ENCODE data around the gene TRPC6. TPM values are rescaled to one million over a fixed set of nuclear protein-coding genes. Genes with fewer than 3 reads are reported as not detected.

Gene TRPC6
- total RNA-seq, 1 donor from 2014 or later: not detected

DNA sequence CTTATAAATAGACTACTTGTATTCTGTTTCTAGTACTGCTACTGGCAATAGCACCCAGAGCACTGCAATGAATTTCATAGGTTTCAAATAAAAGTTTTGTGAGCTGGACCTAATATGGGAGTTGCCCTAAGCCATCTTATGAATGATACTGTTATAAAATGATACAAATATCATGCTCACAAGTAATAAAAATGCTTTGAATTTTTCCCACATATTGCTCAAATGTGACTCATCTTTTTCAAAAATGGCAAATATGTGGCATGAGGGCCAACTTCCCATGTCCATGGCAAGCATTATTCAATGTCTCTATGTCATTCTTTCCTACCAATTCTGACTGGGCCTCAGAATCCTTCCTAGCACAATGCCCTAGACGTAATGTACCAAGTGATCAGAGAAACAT is 137.6 kb downstream of the TRPC6 start:
- TF ChIP-seq CTCF (conservative IDR thresholded peaks at IDR 0.05): no peak
- no peaks in the 10 kb centered on the region for H3K4me1 Mint-ChIP-seq
- DNase-seq (ENCODE audit: low read depth, low spot score): no peak
- no peaks in the 10 kb centered on the region for H3K9me3 Mint-ChIP-seq
- no peaks in the 10 kb centered on the region for H3K36me3 Mint-ChIP-seq (ENCODE audit: low read depth)
- H3K27me3 Mint-ChIP-seq (ENCODE audit: low read depth): no peaks in the 10 kb centered on the region
- H3K27ac Mint-ChIP-seq (ENCODE audit: unreplicated experiment): no peak overlapping the region
- H3K4me3 Mint-ChIP-seq: no peak overlapping the region

DNA sequence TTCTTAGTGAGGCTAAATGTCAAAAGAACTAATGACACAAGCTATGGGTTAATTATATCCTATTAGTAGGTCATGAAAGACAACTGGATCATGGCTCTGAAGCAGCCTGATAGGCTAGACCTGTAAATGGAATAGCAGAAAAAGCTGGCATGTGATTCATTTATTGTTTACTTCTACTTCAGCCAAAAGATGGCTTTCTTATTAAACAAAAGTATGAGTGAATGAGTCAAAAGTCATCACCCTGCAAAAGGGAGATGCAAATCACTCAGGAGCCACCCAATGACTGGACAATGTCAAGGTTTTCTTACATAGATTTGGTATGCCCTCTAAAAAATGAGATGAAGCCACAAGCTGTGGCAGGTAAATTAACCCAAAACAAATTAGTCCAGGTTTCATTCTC is 138.0 kb downstream of the TRPC6 start:
- no peak overlapping the region for H3K4me3 Mint-ChIP-seq
- DNase-seq (ENCODE audit: low read depth, low spot score): no peak
- no peak for TF ChIP-seq CTCF (conservative IDR thresholded peaks at IDR 0.05)

GRCh38 chr11:101444851-101445250 is 139.0 kb downstream of the TRPC6 start:
- H3K27ac Mint-ChIP-seq (ENCODE audit: unreplicated experiment): no peak overlapping the region
- no peak for TF ChIP-seq CTCF (conservative IDR thresholded peaks at IDR 0.05)
- no peaks in the 10 kb centered on the region for H3K27me3 Mint-ChIP-seq (ENCODE audit: low read depth)

More for the DNA sequence above, 138.0 kb downstream of the TRPC6 start:
- Mint-ChIP-seq H3K9me3 (no peaks in the 10 kb centered on the region), H3K36me3 (ENCODE audit: low read depth) (no peaks in the 10 kb centered on the region), H3K27me3 (ENCODE audit: low read depth) (no peaks in the 10 kb centered on the region), H3K27ac (ENCODE audit: unreplicated experiment) (no peak overlapping the region), H3K4me1 (no peaks in the 10 kb centered on the region)

GRCh38 chr11:101444164-101444563 is 139.6 kb downstream of the TRPC6 start:
- no peak for DNase-seq (ENCODE audit: low read depth, low spot score)
- no peaks in the 10 kb centered on the region for H3K36me3 Mint-ChIP-seq (ENCODE audit: low read depth)
- H3K9me3 Mint-ChIP-seq: no peaks in the 10 kb centered on the region
- no peaks in the 10 kb centered on the region for H3K27me3 Mint-ChIP-seq (ENCODE audit: low read depth)
- no peak overlapping the region for H3K4me3 Mint-ChIP-seq
- H3K4me1 Mint-ChIP-seq: no peaks in the 10 kb centered on the region
- peak overlapping the region; percentile 85 for H3K27ac Mint-ChIP-seq (ENCODE audit: unreplicated experiment)
- no peak for TF ChIP-seq CTCF (conservative IDR thresholded peaks at IDR 0.05)

More at GRCh38 chr11:101444851-101445250, 139.0 kb downstream of the TRPC6 start:
- Mint-ChIP-seq H3K4me3 (no peak overlapping the region), H3K4me1 (no peaks in the 10 kb centered on the region), H3K36me3 (ENCODE audit: low read depth) (no peaks in the 10 kb centered on the region), H3K9me3 (no peaks in the 10 kb centered on the region)
- DNase-seq (ENCODE audit: low read depth, low spot score): no peak

GRCh38 chr11:101442936-101443521 is 140.8 kb downstream of the TRPC6 start:
- Mint-ChIP-seq H3K27me3 (ENCODE audit: low read depth) (no peaks in the 10 kb centered on the region), H3K4me1 (no peaks in the 10 kb centered on the region), H3K9me3 (no peaks in the 10 kb centered on the region), H3K4me3 (no peak overlapping the region), H3K36me3 (ENCODE audit: low read depth) (no peaks in the 10 kb centered on the region), H3K27ac (ENCODE audit: unreplicated experiment) (peak overlapping the region; percentile 75)
- TF ChIP-seq CTCF (conservative IDR thresholded peaks at IDR 0.05): no peak
- DNase-seq (ENCODE audit: low read depth, low spot score): no peak

Data from neural crest cell (in vitro differentiated cells).